ENCODE measurements around the gene HKDC1. TPM values are rescaled to one million over a fixed set of nuclear protein-coding genes. Genes with fewer than 3 reads are reported as not detected.
A peak's percentile ranks its signal among the peaks of the same experiment; 100 is the strongest.
"Not testable (repeated sequence)": the region's sequence is repeated elsewhere in the genome, so short reads cannot be mapped to it uniquely, and the experiment has no call there.

Gene HKDC1, protein sequence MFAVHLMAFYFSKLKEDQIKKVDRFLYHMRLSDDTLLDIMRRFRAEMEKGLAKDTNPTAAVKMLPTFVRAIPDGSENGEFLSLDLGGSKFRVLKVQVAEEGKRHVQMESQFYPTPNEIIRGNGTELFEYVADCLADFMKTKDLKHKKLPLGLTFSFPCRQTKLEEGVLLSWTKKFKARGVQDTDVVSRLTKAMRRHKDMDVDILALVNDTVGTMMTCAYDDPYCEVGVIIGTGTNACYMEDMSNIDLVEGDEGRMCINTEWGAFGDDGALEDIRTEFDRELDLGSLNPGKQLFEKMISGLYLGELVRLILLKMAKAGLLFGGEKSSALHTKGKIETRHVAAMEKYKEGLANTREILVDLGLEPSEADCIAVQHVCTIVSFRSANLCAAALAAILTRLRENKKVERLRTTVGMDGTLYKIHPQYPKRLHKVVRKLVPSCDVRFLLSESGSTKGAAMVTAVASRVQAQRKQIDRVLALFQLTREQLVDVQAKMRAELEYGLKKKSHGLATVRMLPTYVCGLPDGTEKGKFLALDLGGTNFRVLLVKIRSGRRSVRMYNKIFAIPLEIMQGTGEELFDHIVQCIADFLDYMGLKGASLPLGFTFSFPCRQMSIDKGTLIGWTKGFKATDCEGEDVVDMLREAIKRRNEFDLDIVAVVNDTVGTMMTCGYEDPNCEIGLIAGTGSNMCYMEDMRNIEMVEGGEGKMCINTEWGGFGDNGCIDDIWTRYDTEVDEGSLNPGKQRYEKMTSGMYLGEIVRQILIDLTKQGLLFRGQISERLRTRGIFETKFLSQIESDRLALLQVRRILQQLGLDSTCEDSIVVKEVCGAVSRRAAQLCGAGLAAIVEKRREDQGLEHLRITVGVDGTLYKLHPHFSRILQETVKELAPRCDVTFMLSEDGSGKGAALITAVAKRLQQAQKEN
- total RNA-seq = 42.0 and 75.2 TPM in 2 replicates

DNA sequence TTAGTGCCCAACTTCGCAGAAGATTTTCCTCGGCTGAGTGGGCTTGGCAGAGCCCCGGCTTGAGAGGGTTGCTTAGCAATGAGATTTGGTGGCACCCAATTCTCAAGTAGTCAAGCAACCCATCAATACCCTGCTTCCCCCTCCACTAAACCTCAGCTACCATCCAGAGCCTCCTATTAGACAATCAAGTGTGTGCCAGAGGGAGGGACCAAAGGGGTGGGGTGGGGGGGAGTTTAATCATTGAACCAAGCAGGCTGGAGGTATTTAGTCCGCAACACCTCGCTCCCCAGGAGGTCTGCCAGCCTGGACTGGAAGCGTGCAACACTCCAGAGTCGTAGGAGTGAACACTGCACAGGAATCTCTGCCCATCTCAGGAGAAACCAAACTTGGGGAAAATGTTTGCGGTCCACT, at the start of gene HKDC1:
Gene HKDC1, plus strand, starts transcription at position 292 of the 411 bp plus-strand sequence. Its CDS starts 104 bp downstream, at position 396.
- DNase-seq (ENCODE audit: low read depth) = peak; percentile 70
- TF ChIP-seq, protein P1, sequence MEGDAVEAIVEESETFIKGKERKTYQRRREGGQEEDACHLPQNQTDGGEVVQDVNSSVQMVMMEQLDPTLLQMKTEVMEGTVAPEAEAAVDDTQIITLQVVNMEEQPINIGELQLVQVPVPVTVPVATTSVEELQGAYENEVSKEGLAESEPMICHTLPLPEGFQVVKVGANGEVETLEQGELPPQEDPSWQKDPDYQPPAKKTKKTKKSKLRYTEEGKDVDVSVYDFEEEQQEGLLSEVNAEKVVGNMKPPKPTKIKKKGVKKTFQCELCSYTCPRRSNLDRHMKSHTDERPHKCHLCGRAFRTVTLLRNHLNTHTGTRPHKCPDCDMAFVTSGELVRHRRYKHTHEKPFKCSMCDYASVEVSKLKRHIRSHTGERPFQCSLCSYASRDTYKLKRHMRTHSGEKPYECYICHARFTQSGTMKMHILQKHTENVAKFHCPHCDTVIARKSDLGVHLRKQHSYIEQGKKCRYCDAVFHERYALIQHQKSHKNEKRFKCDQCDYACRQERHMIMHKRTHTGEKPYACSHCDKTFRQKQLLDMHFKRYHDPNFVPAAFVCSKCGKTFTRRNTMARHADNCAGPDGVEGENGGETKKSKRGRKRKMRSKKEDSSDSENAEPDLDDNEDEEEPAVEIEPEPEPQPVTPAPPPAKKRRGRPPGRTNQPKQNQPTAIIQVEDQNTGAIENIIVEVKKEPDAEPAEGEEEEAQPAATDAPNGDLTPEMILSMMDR (conservative IDR thresholded peaks at IDR 0.05; ENCODE audit: low read depth, low read length) = no peak
- H3K4me3 ChIP-seq (ENCODE audit: low read depth, low read length) = peak within 1 kb of the TSS; percentile 83

DNA sequence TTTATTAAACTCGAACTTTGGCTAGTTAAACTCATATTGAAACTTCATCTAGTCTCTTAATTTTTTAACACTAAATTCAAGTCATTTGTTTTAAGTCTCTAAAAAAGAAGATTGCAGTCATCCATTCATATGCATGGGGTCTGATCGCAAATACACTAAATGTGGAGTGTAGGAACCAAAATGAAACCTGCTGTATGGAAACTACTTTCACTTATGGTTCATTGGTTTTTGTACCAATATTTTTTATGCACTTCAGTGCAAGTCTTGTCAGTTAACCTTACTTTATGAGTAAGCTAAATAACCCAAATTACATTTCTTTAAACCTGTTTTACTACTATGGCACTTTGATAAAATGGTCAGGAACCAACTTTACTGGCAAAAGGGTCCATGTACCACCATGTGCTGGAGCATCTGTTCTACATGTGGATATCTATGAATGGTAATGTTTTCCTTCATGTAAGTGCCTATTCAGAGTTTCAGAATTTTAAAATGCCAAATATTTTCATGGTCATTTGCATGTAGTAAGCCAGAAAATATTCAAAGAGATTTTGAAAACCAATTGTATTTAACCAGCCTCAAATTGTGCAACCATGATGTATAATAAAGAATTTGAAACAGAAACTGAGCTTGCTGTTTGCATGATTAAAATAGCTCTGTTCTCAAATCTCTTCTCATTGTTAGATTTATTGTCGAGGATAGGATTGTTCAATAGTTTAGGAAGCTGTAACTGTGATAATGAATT, 47.7 kb upstream of the HKDC1 start:
- H3K4me3 ChIP-seq (ENCODE audit: low read depth, low read length) = no peak overlapping the region
- TF ChIP-seq, protein P1 (conservative IDR thresholded peaks at IDR 0.05; ENCODE audit: low read depth, low read length) = no peak
- DNase-seq (ENCODE audit: low read depth) = no peak

DNA sequence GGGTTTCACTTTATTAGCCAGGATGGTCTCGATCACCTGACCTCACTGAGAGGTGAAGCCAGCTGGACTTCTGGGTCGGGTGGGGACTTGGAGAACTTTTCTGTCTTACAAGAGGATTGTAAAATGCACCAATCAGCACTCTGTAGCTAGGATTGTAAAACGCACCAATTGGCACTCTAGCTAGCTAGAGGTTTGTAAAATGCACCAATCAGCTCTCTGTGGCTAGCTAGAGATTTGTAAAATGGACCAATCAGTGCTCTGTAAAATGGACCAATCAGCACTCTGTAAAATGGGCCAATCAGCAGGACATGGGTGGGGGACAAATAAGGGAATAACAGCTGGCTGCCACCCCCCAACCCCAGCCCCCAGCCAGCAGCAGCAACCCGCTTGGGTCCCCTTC, 44.8 kb upstream of the HKDC1 start:
- not testable (repeated sequence) for H3K4me3 ChIP-seq (ENCODE audit: low read depth, low read length); DNase-seq (ENCODE audit: low read depth)

DNA sequence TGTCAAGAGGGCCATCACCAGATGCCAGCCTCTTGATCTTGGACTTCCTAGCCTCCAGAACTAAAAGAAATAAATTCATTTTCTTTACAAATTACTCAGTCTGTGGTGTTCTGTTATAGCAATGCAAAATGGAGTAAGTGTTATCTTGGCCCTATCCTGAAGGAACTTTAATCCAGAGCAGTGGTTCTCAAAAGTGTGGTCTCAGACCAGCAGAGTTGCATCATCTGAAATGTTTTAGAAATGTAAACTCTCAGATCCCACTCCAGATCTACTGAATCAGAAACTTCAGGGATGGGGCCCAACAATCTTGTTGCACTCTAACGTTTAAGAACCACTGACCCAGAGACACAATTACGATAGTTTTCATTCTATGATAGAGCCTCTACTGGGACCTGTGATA, 43.3 kb upstream of the HKDC1 start:
- H3K4me3 ChIP-seq (ENCODE audit: low read depth, low read length) = no peak overlapping the region
- TF ChIP-seq, protein P1 (conservative IDR thresholded peaks at IDR 0.05; ENCODE audit: low read depth, low read length) = no peak
- no peak for DNase-seq (ENCODE audit: low read depth)

DNA sequence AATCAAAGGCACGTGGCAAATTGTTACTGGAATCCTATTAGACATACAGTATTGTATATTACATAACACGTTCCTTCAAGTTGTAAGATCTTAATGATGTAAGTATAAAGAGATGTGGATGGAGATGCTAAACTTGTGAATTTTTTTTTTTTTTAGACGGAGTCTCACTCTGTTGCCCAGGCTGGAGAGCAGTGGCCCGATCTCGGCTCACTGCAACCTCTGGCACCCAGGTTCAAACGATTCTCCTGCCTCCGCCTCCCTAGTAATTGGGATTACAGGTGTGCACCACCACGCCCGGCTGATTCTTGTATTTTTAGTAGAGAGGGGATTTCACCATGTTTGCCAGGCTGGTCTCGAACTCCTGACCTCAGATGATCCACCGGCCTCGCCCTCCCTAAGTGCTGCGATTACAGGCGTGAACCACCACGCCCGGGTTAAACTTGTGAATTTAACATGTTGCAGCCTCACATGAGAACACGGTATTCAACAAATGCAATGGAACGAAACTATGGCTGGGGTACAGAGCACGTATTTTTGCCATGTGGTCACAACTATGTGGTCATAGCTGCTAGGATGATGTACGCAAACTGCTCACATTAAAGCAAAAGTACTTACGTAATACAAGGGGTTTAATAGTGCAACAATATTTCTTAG, 40.9 kb upstream of the HKDC1 start:
- H3K4me3 ChIP-seq (ENCODE audit: low read depth, low read length) = peak overlapping the region; percentile 87
- TF ChIP-seq, protein P1 (conservative IDR thresholded peaks at IDR 0.05; ENCODE audit: low read depth, low read length) = no peak
- no peak for DNase-seq (ENCODE audit: low read depth)

DNA sequence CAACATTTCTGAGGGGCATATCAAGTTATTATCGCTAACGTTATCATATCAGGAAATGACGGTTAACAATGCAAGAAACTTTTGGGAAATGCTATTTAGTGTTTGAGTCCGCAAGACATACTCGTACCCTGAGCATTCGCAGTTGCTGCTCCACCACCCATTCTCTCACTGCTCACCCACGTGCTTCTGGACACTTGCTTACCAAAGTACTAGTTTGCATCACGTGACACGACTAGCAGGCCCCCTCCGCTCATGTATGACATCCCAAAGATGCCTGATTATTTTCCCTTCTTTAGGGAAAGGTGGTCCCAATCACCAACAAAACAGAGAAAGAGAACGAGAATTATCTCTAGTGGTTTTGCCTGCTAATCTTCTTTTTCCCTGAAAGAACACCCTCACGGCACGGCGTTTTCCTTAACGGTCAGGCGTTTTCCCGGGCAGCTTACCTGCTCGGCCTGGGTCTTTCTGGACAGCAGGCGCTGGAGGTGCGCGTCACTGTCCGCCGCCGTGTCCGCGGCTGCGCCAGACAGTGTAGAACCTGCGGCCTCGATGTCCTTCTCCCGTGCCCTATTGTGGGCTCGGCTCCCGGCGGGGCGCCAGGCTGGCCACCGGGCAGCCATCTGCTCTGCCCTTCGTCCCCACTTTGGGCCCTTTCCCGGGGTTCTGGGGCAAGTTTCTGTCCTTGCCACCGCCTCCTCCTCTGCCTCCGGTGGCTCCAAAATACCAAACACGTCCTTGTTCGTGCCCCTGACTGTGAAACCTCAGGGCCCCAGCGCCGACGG, 40.2 kb upstream of the HKDC1 start, which contains the start of gene SUPV3L1:
Gene SUPV3L1, plus strand, starts transcription at position 492 of the 782 bp plus-strand sequence. Its CDS starts 58 bp downstream, at position 550.
- H3K4me3 ChIP-seq (ENCODE audit: low read depth, low read length) = peak within 1 kb of the TSS; percentile 87
- TF ChIP-seq, protein P1 (conservative IDR thresholded peaks at IDR 0.05; ENCODE audit: low read depth, low read length) = no peak

More for the DNA sequence above, 40.2 kb upstream of the HKDC1 start, which contains the start of gene SUPV3L1:
- peak; percentile 96 for DNase-seq (ENCODE audit: low read depth)

Data from epithelial cell of proximal tubule (primary cell).